Medulla oblongata (tissue), 1 donor: ENCODE results near the gene THUMPD1.
"Not testable (repeated sequence)": the region's sequence is repeated elsewhere in the genome, so short reads cannot be mapped to it uniquely, and the experiment has no call there.

Experiments
- DNase-seq: peaks from one replicate; pipeline ENCODE4 v3.0.0-alpha.2; 2015; ENCODE audit errors: extremely low spot score

Gene THUMPD1

DNA sequence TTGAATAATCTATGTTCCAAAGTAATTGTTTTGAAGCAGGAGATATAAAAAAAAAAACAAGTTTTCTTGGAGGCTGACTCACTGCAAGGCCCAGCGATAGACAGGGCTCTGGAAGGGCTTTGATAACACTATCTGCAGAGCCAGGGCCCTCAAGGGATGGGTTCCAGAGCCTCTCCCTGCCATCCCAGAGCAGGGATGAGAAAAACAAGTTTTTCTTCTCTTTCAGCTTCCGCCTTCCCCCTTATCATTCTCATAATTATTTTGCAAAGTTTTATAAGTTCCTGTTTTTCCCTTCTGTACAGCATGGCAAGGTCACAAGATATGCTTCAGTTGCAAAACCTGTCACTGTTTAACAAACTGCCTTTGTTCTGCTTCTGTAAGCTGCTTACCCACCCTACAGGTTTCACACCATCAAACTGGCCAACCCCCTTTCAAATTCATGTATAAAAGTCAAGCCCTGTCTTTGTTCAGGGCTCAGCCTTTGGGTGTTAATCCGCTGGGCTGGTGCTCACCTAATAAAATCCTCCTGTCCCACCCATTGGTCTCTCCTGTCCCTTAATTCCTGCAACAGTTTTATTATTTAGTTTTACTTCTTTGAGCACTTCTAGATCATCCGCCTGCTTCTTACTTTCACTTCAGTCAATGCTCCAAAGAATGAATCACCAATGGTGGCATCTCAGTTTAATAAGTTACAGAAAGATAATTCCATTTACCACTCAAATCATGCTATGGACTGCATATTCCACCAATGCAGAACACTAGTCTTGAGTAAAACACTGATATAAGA is 5.6 kb upstream of the THUMPD1 start:
- DNase-seq: no peak

DNA sequence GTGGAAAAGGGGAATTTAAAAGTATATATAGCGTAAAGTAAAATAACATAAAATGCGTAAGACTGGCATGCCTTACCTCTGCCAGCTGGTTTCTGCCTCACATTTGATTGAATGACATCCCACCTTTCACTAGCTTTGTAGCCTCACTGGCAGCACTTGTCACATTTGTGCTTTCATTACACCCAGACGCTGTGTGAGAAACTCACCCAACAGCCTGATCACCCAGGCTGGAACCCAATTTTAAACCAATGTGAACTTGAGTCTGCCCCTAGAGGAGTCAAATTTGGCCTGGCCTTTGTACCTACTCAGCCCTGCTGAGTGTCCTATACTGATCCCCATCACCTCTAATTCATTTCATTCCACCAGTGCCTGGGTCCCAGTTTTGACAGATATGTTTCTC is 4.8 kb upstream of the THUMPD1 start:
- DNase-seq: no peak

DNA sequence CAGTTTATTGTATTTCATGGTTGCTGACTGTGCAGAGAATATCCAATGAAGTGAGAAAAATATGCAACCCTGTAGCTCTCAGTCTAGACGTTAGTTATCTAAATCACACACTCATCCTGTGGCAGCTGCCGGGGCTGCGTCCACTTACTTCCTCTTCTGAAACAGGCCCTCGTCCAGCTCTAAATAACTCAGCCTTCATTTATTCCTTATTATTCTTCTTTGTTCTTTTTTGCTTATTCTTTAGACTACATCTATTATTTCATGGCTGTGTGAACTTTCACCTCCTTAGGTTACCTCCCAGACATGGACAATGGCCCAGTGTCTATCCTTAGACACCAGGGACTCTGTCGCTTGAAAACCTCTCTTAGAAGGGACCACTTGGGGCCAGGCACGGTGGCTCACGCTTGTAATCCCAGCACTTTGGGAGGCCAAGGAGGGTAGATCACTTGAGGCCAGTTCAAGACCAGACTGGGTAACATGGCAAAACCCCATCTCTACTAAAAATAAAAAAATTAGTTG is 3.4 kb upstream of the THUMPD1 start:
- DNase-seq: peak; percentile 19

GRCh38 chr16:20743591-20743990 is 2.0 kb upstream of the THUMPD1 start:
- DNase-seq: no peak

DNA sequence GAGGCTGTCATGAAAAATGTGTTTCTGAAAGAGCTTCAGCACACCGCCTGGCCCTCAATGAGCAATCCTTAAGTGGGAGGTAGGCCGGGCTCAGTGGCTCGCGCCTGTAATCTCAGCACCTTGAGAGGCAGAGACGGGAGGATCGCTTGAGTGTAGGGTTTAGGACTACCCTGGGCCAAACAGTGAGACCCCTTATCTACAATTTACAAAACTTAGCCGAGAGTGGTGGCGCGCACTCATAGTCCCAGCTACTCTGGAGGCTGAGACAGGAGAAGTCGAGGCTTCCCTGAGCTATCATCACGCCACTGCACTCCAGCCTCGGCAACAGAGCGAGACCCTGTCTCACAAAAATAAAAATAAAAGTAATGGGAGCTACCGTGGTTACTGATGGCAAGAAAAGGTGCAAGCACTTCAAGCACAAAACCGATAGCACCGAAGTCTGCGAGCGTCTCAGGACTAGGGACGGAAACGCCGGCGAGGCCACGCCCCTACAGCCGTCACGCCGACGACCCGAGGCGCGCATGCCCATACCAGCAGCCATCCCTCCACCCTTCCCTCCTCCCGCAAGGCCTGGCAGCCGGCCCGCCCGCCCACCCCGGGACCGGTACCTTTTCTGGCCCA is 607 bp downstream of the THUMPD1 start:
- peak; percentile 85 for DNase-seq

- no peak for DNase-seq
These were observed 1.4 kb downstream of the THUMPD1 start for GRCh38 chr16:20740007-20740883.

- no peak for DNase-seq
These were observed 6.1 kb downstream of the THUMPD1 start for GRCh38 chr16:20735490-20735889.

DNA sequence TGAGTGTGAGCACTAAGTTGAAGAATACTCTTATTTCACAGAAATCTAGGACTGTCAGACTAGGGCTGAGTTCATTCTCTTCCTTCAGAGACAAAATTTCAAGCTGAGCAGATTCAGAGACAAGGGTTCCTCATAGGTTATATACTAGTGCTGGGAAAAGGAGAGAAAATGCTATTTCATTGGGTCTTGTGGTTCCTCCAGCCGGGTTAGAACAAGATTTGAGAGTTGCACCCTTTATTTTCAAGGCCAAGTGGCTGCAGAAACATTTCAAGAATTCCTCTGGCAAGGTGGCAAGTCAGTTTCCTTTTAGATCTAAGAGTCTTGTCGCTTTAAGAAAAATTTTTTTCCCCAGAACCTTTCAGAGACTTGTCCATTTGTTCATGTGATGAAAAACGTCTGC is 6.8 kb downstream of the THUMPD1 start:
- DNase-seq: no peak

DNA sequence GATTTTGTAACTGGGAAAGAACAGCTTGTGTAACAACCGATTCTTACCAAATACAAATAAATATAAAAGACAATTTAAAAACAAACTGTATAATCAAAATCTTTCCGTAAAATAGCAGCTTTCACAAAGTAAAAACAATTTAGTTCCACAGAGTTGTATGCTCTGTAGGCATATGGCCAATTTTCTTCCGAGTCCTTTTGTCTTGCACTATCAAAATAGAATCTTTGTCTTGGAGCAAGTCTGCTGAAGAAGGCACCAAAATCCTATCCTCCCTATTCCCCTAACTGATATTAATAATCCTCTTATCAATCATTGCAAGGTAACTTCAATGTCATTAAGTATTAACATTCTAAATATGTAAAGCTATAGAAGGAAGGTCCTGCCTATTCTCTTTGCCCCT is 7.6 kb downstream of the THUMPD1 start:
- DNase-seq: peak; percentile 40

DNA sequence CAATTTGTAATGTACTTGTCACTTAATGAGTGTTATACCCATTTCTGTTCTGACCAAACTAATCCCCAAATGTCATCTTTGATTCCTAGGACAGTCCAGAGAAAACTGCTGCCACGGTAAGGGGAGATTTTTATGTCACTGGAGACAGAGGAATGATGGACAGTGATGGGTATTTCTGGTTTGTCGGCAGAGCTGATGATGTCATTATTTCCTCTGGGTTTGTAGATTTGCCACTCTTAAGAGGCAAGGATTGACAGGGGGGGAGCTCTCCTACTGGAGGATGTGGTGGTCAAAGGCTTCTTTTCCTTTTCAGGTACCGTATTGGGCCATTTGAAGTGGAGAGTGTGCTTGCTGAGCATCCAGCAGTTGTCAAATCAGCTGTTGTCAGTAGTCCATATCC is 12.5 kb downstream of the THUMPD1 start:
- DNase-seq: no peak

- no peak for DNase-seq
These were observed 14.4 kb downstream of the THUMPD1 start for GRCh38 chr16:20727181-20727580.

GRCh38 chr16:20726661-20727060 is 15.0 kb downstream of the THUMPD1 start:
- DNase-seq: no peak

GRCh38 chr16:20720251-20720650 is 21.4 kb downstream of the THUMPD1 start:
- DNase-seq: no peak

GRCh38 chr16:20717718-20718117 is 23.9 kb downstream of the THUMPD1 start:
- DNase-seq: not testable (repeated sequence)

GRCh38 chr16:20711277-20711911 is 30.2 kb downstream of the THUMPD1 start:
- no peak for DNase-seq

DNA sequence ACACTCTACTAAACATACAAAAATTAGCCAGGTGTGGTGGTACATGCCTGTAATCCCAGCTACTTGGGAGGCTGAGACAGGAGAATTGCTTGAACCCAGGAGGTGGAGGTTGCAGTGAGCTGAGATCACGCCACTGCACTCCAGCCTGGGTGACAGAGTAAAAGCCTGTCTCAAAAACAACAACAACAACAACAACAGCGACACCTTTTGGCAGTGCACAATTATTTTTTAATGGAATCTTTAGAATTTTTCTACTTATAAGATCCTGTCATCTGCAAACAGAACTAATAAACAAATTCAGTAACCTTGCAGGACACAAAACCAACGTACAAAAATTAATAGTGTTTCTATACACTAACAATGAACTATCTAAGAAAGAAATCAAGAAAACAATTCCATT is 33.5 kb downstream of the THUMPD1 start:
- not testable (repeated sequence) for DNase-seq

DNA sequence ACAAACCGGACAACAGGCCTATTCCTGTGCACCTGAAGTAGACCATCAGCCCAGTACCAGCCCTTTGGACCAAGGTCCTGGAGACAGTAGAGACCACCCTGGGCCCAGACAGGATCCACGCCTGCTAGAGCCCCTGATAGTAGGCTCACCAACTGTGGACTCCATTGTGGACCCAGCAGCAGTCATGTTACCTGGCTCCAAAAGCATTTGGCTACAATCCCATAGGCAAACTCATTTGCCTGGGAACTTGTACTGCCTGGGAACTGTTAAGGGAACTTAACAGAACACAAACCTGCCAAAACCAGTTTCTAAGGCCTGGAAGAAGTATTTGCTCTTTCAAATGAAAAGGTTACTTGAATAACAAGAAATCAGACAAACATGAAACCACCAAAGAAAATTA is 34.2 kb downstream of the THUMPD1 start:
- DNase-seq: no peak

GRCh38 chr16:20705972-20706371 is 35.6 kb downstream of the THUMPD1 start:
- DNase-seq: not testable (repeated sequence)

DNA sequence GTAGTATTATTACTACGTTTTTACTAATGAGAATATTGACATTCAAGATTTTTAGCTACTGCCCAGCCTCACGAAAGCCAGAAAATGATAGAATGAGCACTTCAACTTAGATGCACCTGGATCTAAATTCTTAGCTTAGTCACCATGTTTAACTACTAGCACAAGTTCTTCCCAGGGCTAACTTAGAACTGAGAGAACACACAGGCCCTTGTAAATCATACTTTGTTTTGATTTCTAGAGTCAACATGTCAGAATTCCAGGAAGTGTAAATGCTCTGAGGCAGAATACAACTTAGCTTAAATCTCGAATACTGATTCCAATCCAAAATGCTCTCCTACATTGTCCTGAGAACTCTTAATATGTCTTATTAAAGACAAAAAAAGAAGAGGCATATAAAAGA is 37.3 kb downstream of the THUMPD1 start:
- no peak for DNase-seq

DNA sequence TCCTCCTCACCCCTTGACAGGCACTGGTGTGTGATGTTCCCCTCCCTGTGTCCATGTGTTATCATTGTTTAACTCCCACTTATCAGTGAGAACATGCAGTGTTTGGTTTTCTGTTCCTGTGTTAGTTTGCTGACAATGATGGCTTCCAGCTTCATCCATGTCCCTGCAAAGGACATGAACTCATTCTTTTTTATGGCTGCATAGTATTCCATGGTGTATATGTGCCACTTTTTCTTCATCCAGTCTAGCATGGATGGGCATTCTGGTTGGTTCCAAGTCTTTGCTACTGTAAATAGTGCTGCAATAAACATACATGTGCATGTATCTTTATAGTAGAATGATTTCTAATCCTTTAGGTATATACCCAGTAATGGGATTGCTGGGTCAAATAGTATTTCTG is 39.9 kb downstream of the THUMPD1 start:
- not testable (repeated sequence) for DNase-seq

- no peak for DNase-seq
These were observed 45.0 kb downstream of the THUMPD1 start for GRCh38 chr16:20696618-20697017.

- no peak for DNase-seq
These were observed 46.6 kb downstream of the THUMPD1 start for GRCh38 chr16:20695024-20695423.
